Activated naive CD4-positive, alpha-beta T cell treated with anti-CD3 and anti-CD28 coated beads, Interleukin-2, amount 50 U/mL, for 24 hours (primary cell): ENCODE measurements around the gene ST3GAL3.

Source experiments
- H3K27ac Mint-ChIP-seq: one replicate; pipeline ENCODE4 v1.8.0; 2021; ENCODE audit warnings: mild to moderate bottlenecking, mixed read lengths
- H3K27me3 Mint-ChIP-seq: one replicate; pipeline ENCODE4 v1.8.0; 2021; ENCODE audit warnings: mixed read lengths
- H3K36me3 Mint-ChIP-seq: one replicate; pipeline ENCODE4 v1.8.0; 2021; ENCODE audit warnings: mixed read lengths
- H3K4me1 Mint-ChIP-seq: one replicate; pipeline ENCODE4 v1.8.0; 2021; ENCODE audit warnings: mixed read lengths
- H3K4me3 Mint-ChIP-seq: one replicate; pipeline ENCODE4 v1.8.0; 2021; ENCODE audit warnings: mild to moderate bottlenecking, mixed read lengths
- H3K9me3 Mint-ChIP-seq: one replicate; pipeline ENCODE4 v1.8.0; 2021; ENCODE audit warnings: mixed read lengths

ST3GAL3 gene

GRCh38 chr1:43974443-43975248, 267.3 kb downstream of the ST3GAL3 start, which contains the start of gene ATP6V0B:
Gene ATP6V0B (plus strand): TSS chr1:43974960. CDS start chr1:43975041, 81 bp downstream.
- H3K36me3 Mint-ChIP-seq, result peaks cover 26% of the 10 kb centered on the region
- no peaks in the 10 kb centered on the region for H3K9me3 Mint-ChIP-seq
- H3K27me3 Mint-ChIP-seq, result no peaks in the 10 kb centered on the region
- H3K27ac Mint-ChIP-seq, result peak within 1 kb of the TSS; percentile 91
- peak within 1 kb of the TSS; percentile 92 for H3K4me3 Mint-ChIP-seq
- peaks cover 59% of the 10 kb centered on the region for H3K4me1 Mint-ChIP-seq

- H3K4me1 Mint-ChIP-seq, result peaks cover 56% of the 10 kb centered on the region
- H3K4me3 Mint-ChIP-seq, result peak overlapping the region; percentile 92
- H3K9me3 Mint-ChIP-seq, result no peaks in the 10 kb centered on the region
- peak overlapping the region; percentile 61 for H3K27ac Mint-ChIP-seq
- peaks cover 2% of the 10 kb centered on the region for H3K27me3 Mint-ChIP-seq
- H3K36me3 Mint-ChIP-seq, result peaks cover 26% of the 10 kb centered on the region
Observed at GRCh38 chr1:43975249-43975961, 268.1 kb downstream of the ST3GAL3 start.

- Mint-ChIP-seq H3K4me1 (peaks cover 53% of the 10 kb centered on the region), H3K9me3 (no peaks in the 10 kb centered on the region), H3K27ac (peak overlapping the region; percentile 61), H3K27me3 (peaks cover 2% of the 10 kb centered on the region), H3K36me3 (peaks cover 23% of the 10 kb centered on the region), H3K4me3 (peak overlapping the region; percentile 92)
Observed at GRCh38 chr1:43976045-43976444, 268.7 kb downstream of the ST3GAL3 start.

- peaks cover 50% of the 10 kb centered on the region for H3K4me1 Mint-ChIP-seq
- no peaks in the 10 kb centered on the region for H3K9me3 Mint-ChIP-seq
- peaks cover 2% of the 10 kb centered on the region for H3K27me3 Mint-ChIP-seq
- H3K4me3 Mint-ChIP-seq, result peak overlapping the region; percentile 48
- H3K36me3 Mint-ChIP-seq, result peaks cover 23% of the 10 kb centered on the region
- no peak overlapping the region for H3K27ac Mint-ChIP-seq
Observed at GRCh38 chr1:43976890-43977289, 269.6 kb downstream of the ST3GAL3 start.

GRCh38 chr1:43977376-43978263, 270.3 kb downstream of the ST3GAL3 start:
- Mint-ChIP-seq H3K36me3 (peaks cover 23% of the 10 kb centered on the region), H3K27ac (no peak overlapping the region), H3K4me3 (peak overlapping the region; percentile 48), H3K4me1 (peaks cover 50% of the 10 kb centered on the region), H3K9me3 (no peaks in the 10 kb centered on the region), H3K27me3 (peaks cover 2% of the 10 kb centered on the region)

DNA sequence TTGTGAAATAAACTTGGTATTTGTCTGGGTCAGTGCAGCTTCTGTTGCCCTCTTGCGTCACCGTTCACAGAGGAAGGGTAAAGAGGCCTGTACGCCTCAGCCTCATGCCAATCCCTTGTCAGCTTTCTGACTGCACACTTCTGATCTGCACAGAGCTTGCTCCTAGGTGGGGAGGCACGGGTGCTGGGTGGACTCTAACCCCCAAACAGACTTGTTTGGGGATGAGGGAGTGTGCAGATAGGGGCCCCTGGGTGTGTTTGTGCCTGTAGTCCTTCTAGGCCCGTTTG, 270.9 kb downstream of the ST3GAL3 start:
- Mint-ChIP-seq H3K4me1 (peaks cover 46% of the 10 kb centered on the region), H3K4me3 (peak overlapping the region; percentile 48), H3K9me3 (no peaks in the 10 kb centered on the region), H3K27ac (no peak overlapping the region), H3K27me3 (peaks cover 2% of the 10 kb centered on the region), H3K36me3 (peaks cover 21% of the 10 kb centered on the region)

DNA sequence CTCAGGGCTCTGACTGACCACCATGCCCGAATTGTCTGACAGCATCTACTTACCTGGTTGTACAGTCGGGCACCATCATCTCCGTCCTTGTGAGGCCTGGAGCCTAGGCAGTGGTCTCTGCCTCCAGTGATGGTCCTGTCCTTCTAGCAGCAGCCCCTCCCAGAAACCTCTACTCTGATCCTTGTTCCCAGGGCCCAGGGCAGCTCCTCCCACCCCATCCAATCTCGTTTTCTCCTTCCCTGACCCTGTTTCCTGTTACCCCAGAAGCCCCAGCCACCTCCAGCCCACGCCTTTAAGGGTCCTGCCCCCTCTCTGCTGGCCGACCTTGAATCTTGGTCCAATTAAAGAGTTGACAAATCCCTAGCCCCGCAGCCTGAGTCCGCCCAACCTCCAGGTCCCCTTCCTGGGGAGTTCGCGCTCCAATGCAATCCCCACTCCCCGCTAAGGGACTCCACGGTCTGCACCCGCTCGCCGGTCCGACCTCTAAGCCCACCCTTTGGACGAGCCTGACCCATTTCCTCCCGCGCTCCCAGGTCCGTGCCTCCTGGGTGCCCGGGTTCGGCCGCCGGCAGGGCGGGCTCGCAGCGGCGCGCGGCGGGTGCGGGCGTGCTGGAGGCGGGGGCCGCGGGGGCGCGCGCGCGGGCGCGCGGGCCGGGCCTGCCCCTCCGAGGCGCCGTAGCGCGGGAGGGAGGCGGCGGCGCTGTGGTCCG, 271.4 kb downstream of the ST3GAL3 start, which contains the start of gene B4GALT2:
Gene B4GALT2, plus strand, starts transcription at position 660 of the 710 bp plus-strand sequence. CDS start 1,951 bp downstream, outside the sequence.
- Mint-ChIP-seq H3K4me1 (peaks cover 41% of the 10 kb centered on the region), H3K4me3 (peak within 1 kb of the TSS; percentile 88)

DNA sequence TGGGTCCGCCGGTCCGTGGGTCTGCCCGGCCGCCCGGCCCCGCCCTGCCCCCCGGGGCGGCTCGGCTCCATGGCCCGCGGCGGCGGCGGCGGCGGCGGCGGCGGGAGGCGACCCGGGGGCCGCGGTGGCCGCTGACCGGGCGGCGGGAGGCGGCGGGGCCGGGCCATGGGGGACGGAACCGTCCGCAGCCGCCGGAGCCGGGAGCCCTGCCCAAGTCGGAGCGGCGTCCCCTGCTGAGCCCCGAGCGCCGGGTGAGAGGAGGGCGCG, 271.9 kb downstream of the ST3GAL3 start:
- no peak overlapping the region for H3K4me3 Mint-ChIP-seq
- H3K9me3 Mint-ChIP-seq, result no peaks in the 10 kb centered on the region
- H3K27ac Mint-ChIP-seq, result no peak overlapping the region
- peaks cover 36% of the 10 kb centered on the region for H3K4me1 Mint-ChIP-seq
- peaks cover 2% of the 10 kb centered on the region for H3K27me3 Mint-ChIP-seq
- H3K36me3 Mint-ChIP-seq, result peaks cover 17% of the 10 kb centered on the region

More for the DNA sequence above, 271.4 kb downstream of the ST3GAL3 start, which contains the start of gene B4GALT2:
- Mint-ChIP-seq H3K36me3 (peaks cover 17% of the 10 kb centered on the region), H3K9me3 (no peaks in the 10 kb centered on the region), H3K27ac (peak within 1 kb of the TSS; percentile 81), H3K27me3 (peaks cover 2% of the 10 kb centered on the region)

GRCh38 chr1:43979528-43980254, 272.4 kb downstream of the ST3GAL3 start:
- Mint-ChIP-seq H3K4me3 (peak overlapping the region; percentile 88), H3K36me3 (peaks cover 17% of the 10 kb centered on the region), H3K9me3 (no peaks in the 10 kb centered on the region), H3K4me1 (peaks cover 35% of the 10 kb centered on the region), H3K27me3 (peaks cover 2% of the 10 kb centered on the region), H3K27ac (peak overlapping the region; percentile 81)

GRCh38 chr1:43980255-43981134, 273.2 kb downstream of the ST3GAL3 start:
- peaks cover 35% of the 10 kb centered on the region for H3K4me1 Mint-ChIP-seq
- H3K9me3 Mint-ChIP-seq, result no peaks in the 10 kb centered on the region
- H3K27me3 Mint-ChIP-seq, result peaks cover 2% of the 10 kb centered on the region
- H3K36me3 Mint-ChIP-seq, result peaks cover 17% of the 10 kb centered on the region
- peak overlapping the region; percentile 88 for H3K4me3 Mint-ChIP-seq
- no peak overlapping the region for H3K27ac Mint-ChIP-seq
